ENCODE data around the gene TTLL13.

DNA sequence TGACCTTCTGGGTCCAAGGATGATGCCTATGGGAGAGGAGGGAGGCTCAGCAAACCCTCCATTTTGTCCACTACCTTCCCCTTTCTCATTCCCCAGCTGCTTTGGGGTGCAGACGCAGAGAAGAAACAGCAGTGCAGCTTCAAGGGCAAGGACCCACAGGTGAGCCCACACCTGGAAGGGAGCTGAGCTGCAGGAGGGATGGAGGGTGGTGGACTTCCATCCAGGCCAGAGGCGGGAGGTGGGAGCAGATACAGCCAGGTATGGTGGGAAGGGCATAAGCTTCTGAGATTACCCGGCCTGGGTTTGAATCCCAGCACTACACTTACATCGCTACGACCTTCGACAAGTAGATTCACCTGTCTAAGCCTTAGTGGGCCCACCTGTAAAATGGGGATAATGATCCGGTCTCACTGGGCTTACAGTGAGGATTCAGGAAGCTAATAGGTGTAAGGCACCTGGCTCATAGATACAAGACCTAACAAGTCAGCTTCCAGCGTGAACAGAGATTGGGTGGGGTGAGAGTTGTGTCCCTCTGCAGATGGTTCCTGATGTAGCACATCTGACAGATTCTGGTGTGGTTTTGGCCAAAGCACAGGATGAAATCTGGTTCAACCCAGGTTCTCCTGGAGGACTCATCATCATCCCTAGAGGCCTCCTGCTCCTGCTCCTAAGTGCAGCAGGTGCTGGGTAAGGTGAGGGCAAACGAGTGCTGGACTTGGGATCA is 31.5 kb upstream of the TTLL13 start:
- TF ChIP-seq EP300 (IDR thresholded peaks at IDR 0.05; ENCODE audit: low read depth) (no peak), POLR2A (IDR thresholded peaks at IDR 0.05) (no peak), CTCF (IDR thresholded peaks at IDR 0.05) (no peak)
